PFSK-1 (cell line): ENCODE results near the gene EGFLAM.

Experiments used
- FOXP2 ChIP-seq: optimal IDR thresholded peaks from 2 replicates; pipeline ENCODE3; 2011; ENCODE audit warnings: borderline replicate concordance, control low read depth, inconsistent platforms; ENCODE audit not compliant: insufficient read depth; ENCODE audit errors: extremely low read length, extremely low read depth
- POLR2AphosphoS5 ChIP-seq: IDR thresholded peaks from 2 replicates; pipeline ENCODE4 v1.6.1; 2012; ENCODE audit warnings: low read depth, mild to moderate bottlenecking, control low read depth, low read length, moderate library complexity
- REST ChIP-seq, 2 experiments: IDR thresholded peaks; 2 replicates each; pipeline versions ENCODE4 v1.6.1 to v1.8.0; 2011 to 2012; ENCODE audit warnings: low read depth in 2 of 2, low read length in 2 of 2, control low read depth in 1 of 2, inconsistent platforms in 1 of 2, mild to moderate bottlenecking in 1 of 2, moderate library complexity in 1 of 2; ENCODE audit not compliant: insufficient read depth in 1 of 2
- SIN3A ChIP-seq: IDR thresholded peaks from 2 replicates; pipeline ENCODE4 v1.6.1; 2012; ENCODE audit warnings: mild to moderate bottlenecking, low read length, moderate library complexity, borderline replicate concordance; ENCODE audit not compliant: insufficient read depth
- TAF1 ChIP-seq: IDR thresholded peaks from 2 replicates; pipeline ENCODE4 v1.6.1; 2012; ENCODE audit warnings: low read length, control low read depth, borderline replicate concordance; ENCODE audit not compliant: insufficient read depth

EGFLAM gene

DNA sequence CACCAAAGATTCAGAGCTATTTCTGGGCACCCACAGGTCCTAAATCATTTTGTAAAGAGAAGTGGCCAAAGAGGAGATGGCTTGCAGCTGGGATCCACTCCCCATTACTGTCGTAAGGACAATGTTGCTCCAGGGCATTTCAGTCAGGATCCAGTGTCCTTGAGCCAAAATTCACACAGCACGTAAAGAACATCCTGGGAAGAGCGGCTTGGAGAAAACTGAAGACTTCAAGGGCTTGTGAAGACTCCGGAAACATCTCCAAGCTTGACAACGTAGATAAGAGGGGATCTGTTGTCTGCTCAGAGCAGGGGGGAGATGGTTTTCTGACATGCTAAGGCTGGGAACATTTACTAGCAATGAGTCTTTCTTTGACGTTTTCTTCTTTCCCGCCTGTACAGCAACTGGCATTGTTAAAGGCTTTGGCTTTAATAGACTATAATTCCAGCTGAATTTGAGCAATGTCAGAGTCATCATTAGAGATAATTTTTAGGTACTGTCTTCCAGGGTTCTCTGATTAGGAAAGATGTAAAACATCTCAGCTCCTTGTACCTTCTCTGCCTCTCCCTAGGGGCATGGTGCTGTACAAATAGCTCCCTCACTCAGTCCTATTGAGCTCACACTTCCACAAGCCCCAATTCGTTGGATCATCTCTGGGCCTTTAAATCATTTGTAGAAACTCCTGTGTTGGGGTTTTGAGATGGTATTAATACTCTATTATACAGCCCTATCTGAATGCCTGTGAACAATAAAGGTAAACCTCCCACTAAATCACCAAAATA lies 39.7 kb downstream of the EGFLAM start:
- TF ChIP-seq FOXP2 (no peak), TAF1 (no peak), POLR2AphosphoS5 (no peak)

GRCh38 chr5:38299585-38299984 lies 41.2 kb downstream of the EGFLAM start:
- TF ChIP-seq POLR2AphosphoS5 (no peak), TAF1 (no peak), FOXP2 (no peak), SIN3A (no peak), REST (IDR thresholded peaks at IDR 0.05; ENCODE audit: insufficient read depth in 1 of 2, low read depth in 2 of 2, low read length in 2 of 2) (no peak)

- TF ChIP-seq SIN3A (no peak), POLR2AphosphoS5 (no peak), FOXP2 (no peak), TAF1 (no peak), REST (IDR thresholded peaks at IDR 0.05; ENCODE audit: insufficient read depth in 1 of 2, low read depth in 2 of 2, low read length in 2 of 2) (no peak)
Measured at GRCh38 chr5:38305148-38305547, 46.8 kb downstream of the EGFLAM start.

GRCh38 chr5:38307845-38308244 lies 49.5 kb downstream of the EGFLAM start:
- TF ChIP-seq SIN3A (no peak), POLR2AphosphoS5 (no peak), REST (IDR thresholded peaks at IDR 0.05; ENCODE audit: insufficient read depth in 1 of 2, low read depth in 2 of 2, low read length in 2 of 2) (no peak), TAF1 (no peak), FOXP2 (no peak)

DNA sequence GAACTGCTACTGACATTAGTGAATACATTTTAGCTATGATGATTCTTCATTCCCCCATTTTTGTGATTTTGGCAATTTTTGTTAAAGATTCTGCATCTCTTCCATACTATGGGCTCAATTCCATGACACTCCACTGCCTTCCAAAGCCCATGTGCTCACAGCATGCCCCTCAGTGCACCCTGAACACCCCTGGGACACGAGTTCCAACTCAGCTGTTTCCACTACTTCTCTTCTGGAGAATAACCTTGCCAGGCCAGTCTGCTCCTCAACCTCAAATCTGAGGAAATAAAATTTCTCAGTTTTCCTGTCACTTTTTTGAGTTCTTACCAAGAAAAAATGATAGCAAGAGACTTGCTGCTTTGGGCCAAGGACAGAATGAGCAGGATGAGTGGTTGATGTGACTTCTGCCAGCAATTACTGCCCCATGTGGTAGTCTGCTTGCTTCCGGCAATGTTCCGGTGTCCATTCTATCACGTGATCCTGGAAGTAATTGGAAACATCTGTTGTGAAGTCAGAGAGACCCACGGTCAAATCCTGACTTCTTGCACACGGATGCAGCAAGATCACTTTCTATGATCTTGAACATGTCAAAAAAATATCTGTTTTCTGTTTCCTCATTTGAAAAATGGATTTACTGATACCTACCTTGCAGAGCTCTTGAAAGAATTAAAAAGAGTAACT lies 58.3 kb downstream of the EGFLAM start:
- TF ChIP-seq REST (IDR thresholded peaks at IDR 0.05; ENCODE audit: insufficient read depth in 1 of 2, low read depth in 2 of 2, low read length in 2 of 2) (peak in 1 of 2 experiments; percentile 44; a peak in 1 of 4 replicates), FOXP2 (no peak), TAF1 (no peak)
